ENCODE data around the gene DHRS1.

Gene DHRS1

GRCh38 chr14:24316597-24316950 lies 17.0 kb upstream of the DHRS1 start:
- no peak overlapping the region for H3K4me3 ChIP-seq (ENCODE audit: low read depth, low read length)
- TF ChIP-seq CTCF (IDR thresholded peaks at IDR 0.05; ENCODE audit: low read depth, low read length), result no peak

- no peak for TF ChIP-seq CTCF (IDR thresholded peaks at IDR 0.05; ENCODE audit: low read depth, low read length)
- no peak overlapping the region for H3K4me3 ChIP-seq (ENCODE audit: low read depth, low read length)
Observed at GRCh38 chr14:24315807-24316596, 16.4 kb upstream of the DHRS1 start.

- no peak overlapping the region for H3K4me3 ChIP-seq (ENCODE audit: low read depth, low read length)
- no peak for TF ChIP-seq CTCF (IDR thresholded peaks at IDR 0.05; ENCODE audit: low read depth, low read length)
Observed at GRCh38 chr14:24315243-24315806, 15.7 kb upstream of the DHRS1 start.

- H3K4me3 ChIP-seq (ENCODE audit: low read depth, low read length), result no peak overlapping the region
- no peak for TF ChIP-seq CTCF (IDR thresholded peaks at IDR 0.05; ENCODE audit: low read depth, low read length)
Observed at GRCh38 chr14:24314377-24315193, 15.0 kb upstream of the DHRS1 start.

GRCh38 chr14:24313913-24314312 lies 14.3 kb upstream of the DHRS1 start:
- TF ChIP-seq CTCF (IDR thresholded peaks at IDR 0.05; ENCODE audit: low read depth, low read length), result no peak
- no peak overlapping the region for H3K4me3 ChIP-seq (ENCODE audit: low read depth, low read length)

GRCh38 chr14:24312736-24313507 lies 13.3 kb upstream of the DHRS1 start:
- TF ChIP-seq CTCF (IDR thresholded peaks at IDR 0.05; ENCODE audit: low read depth, low read length), result no peak
- no peak overlapping the region for H3K4me3 ChIP-seq (ENCODE audit: low read depth, low read length)
